ENCODE data around the gene MLKL. TPM values are rescaled to one million over a fixed set of nuclear protein-coding genes. Genes with fewer than 3 reads are reported as not detected.

MLKL gene
- total RNA-seq, 2 donors from 2014 or later: 7.0 to 8.6 TPM

GRCh38 chr16:74720579-74720978 lies 19.9 kb upstream of the MLKL start:
- Histone ChIP-seq H3K27me3 (replicated peaks; ENCODE audit: insufficient read depth) (no peaks in the 10 kb centered on the region), H3K4me3 (no peak overlapping the region), H3K36me3 (no peaks in the 10 kb centered on the region), H3K27ac (no peak overlapping the region), H3K9me3 (no peaks in the 10 kb centered on the region), H3K4me1 (replicated peaks) (no peaks in the 10 kb centered on the region)
- 45% methylated on average over 5 of the region's 5 CpGs for WGBS
- no peak for DNase-seq (ENCODE audit: low spot score)
- intact Hi-C loops (cut with DNase I): no loop called here
- TF ChIP-seq CTCF (IDR thresholded peaks at IDR 0.05) (no peak), POLR2AphosphoS5 (IDR thresholded peaks at IDR 0.05) (no peak), POLR2A (IDR thresholded peaks at IDR 0.05) (no peak)

- WGBS: 91% methylated on average over 25 of the region's 27 CpGs
- DNase-seq (ENCODE audit: low spot score): no peak
- intact Hi-C loops (cut with DNase I): no loop called here
- Histone ChIP-seq H3K9me3 (no peaks in the 10 kb centered on the region), H3K27ac (no peak overlapping the region), H3K4me3 (no peak overlapping the region), H3K4me1 (replicated peaks) (no peaks in the 10 kb centered on the region), H3K27me3 (replicated peaks; ENCODE audit: insufficient read depth) (no peaks in the 10 kb centered on the region), H3K36me3 (no peaks in the 10 kb centered on the region)
- no peak for TF ChIP-seq CTCF (IDR thresholded peaks at IDR 0.05)
- TF ChIP-seq POLR2A (IDR thresholded peaks at IDR 0.05): no peak
- TF ChIP-seq POLR2AphosphoS5 (IDR thresholded peaks at IDR 0.05): no peak
Measured at GRCh38 chr16:74718741-74719610, 18.3 kb upstream of the MLKL start.

- 90% methylated on average over 13 of the region's 13 CpGs for WGBS
- Histone ChIP-seq H3K27ac (no peak overlapping the region), H3K9me3 (no peaks in the 10 kb centered on the region), H3K27me3 (replicated peaks; ENCODE audit: insufficient read depth) (no peaks in the 10 kb centered on the region), H3K4me3 (no peak overlapping the region), H3K4me1 (replicated peaks) (no peaks in the 10 kb centered on the region), H3K36me3 (no peaks in the 10 kb centered on the region)
- no peak for TF ChIP-seq POLR2A (IDR thresholded peaks at IDR 0.05)
- no peak for TF ChIP-seq CTCF (IDR thresholded peaks at IDR 0.05)
- TF ChIP-seq POLR2AphosphoS5 (IDR thresholded peaks at IDR 0.05): no peak
- DNase-seq (ENCODE audit: low spot score): no peak
- intact Hi-C loops (cut with DNase I): no loop called here
Measured at GRCh38 chr16:74718140-74718539, 17.5 kb upstream of the MLKL start.

GRCh38 chr16:74717367-74717766 lies 16.7 kb upstream of the MLKL start:
- Histone ChIP-seq H3K9me3 (no peaks in the 10 kb centered on the region), H3K4me3 (no peak overlapping the region), H3K4me1 (replicated peaks) (no peaks in the 10 kb centered on the region), H3K36me3 (no peaks in the 10 kb centered on the region), H3K27me3 (replicated peaks; ENCODE audit: insufficient read depth) (no peaks in the 10 kb centered on the region), H3K27ac (no peak overlapping the region)
- TF ChIP-seq CTCF (IDR thresholded peaks at IDR 0.05): no peak
- no peak for TF ChIP-seq POLR2A (IDR thresholded peaks at IDR 0.05)
- no peak for TF ChIP-seq POLR2AphosphoS5 (IDR thresholded peaks at IDR 0.05)
- intact Hi-C loops (cut with DNase I): no loop called here
- WGBS: 81% methylated on average over 7 of the region's 7 CpGs
- no peak for DNase-seq (ENCODE audit: low spot score)

- intact Hi-C loops (cut with DNase I): no loop called here
- Histone ChIP-seq H3K27ac (no peak overlapping the region), H3K9me3 (no peaks in the 10 kb centered on the region), H3K4me1 (replicated peaks) (no peaks in the 10 kb centered on the region), H3K27me3 (replicated peaks; ENCODE audit: insufficient read depth) (no peaks in the 10 kb centered on the region), H3K4me3 (no peak overlapping the region), H3K36me3 (no peaks in the 10 kb centered on the region)
- no peak for TF ChIP-seq CTCF (IDR thresholded peaks at IDR 0.05)
- TF ChIP-seq POLR2AphosphoS5 (IDR thresholded peaks at IDR 0.05): no peak
- no peak for TF ChIP-seq POLR2A (IDR thresholded peaks at IDR 0.05)
- WGBS: 85% methylated on average over 15 of the region's 15 CpGs
- DNase-seq (ENCODE audit: low spot score): no peak
Measured at GRCh38 chr16:74716355-74716754, 15.7 kb upstream of the MLKL start.

All from prostate gland (tissue), 2 donors.